GM12864 (cell line): ENCODE data around the gene GFOD1.

Experiments used
- DNase-seq: peaks from one replicate; pipeline ENCODE4 v3.0.0-alpha.2; 2011; ENCODE audit warnings: low read depth
- H3K4me3 ChIP-seq: 2 replicates; pipeline ENCODE4 v1.5.1; 2011; ENCODE audit warnings: mild to moderate bottlenecking, low read depth, low read length, control low read depth
- TF ChIP-seq, protein P1 (sequence below): IDR thresholded peaks from 2 replicates; pipeline ENCODE4 v1.5.1; 2011; ENCODE audit warnings: low read depth, mild to moderate bottlenecking, moderate library complexity, low read length, control low read depth, inconsistent platforms; ENCODE audit errors: missing control alignments

GFOD1 gene, protein sequence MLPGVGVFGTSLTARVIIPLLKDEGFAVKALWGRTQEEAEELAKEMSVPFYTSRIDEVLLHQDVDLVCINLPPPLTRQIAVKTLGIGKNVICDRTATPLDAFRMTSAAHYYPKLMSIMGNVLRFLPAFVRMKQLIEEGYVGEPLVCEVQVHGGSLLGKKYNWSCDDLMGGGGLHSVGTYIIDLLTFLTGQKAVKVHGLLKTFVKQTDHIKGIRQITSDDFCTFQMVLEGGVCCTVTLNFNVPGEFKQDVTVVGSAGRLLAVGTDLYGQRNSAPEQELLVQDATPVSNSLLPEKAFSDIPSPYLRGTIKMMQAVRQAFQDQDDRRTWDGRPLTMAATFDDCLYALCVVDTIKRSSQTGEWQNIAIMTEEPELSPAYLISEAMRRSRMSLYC

GRCh38 chr6:13487122-13488014 lies at the start of gene GFOD1:
TSS of gene GFOD1 (minus strand) at chr6:13487600. CDS start at chr6:13486890, 710 bp downstream.
- TF ChIP-seq, protein P1, sequence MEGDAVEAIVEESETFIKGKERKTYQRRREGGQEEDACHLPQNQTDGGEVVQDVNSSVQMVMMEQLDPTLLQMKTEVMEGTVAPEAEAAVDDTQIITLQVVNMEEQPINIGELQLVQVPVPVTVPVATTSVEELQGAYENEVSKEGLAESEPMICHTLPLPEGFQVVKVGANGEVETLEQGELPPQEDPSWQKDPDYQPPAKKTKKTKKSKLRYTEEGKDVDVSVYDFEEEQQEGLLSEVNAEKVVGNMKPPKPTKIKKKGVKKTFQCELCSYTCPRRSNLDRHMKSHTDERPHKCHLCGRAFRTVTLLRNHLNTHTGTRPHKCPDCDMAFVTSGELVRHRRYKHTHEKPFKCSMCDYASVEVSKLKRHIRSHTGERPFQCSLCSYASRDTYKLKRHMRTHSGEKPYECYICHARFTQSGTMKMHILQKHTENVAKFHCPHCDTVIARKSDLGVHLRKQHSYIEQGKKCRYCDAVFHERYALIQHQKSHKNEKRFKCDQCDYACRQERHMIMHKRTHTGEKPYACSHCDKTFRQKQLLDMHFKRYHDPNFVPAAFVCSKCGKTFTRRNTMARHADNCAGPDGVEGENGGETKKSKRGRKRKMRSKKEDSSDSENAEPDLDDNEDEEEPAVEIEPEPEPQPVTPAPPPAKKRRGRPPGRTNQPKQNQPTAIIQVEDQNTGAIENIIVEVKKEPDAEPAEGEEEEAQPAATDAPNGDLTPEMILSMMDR: peak; percentile 4
- DNase-seq: no peak
- peak within 1 kb of the TSS; percentile 82 for H3K4me3 ChIP-seq

DNA sequence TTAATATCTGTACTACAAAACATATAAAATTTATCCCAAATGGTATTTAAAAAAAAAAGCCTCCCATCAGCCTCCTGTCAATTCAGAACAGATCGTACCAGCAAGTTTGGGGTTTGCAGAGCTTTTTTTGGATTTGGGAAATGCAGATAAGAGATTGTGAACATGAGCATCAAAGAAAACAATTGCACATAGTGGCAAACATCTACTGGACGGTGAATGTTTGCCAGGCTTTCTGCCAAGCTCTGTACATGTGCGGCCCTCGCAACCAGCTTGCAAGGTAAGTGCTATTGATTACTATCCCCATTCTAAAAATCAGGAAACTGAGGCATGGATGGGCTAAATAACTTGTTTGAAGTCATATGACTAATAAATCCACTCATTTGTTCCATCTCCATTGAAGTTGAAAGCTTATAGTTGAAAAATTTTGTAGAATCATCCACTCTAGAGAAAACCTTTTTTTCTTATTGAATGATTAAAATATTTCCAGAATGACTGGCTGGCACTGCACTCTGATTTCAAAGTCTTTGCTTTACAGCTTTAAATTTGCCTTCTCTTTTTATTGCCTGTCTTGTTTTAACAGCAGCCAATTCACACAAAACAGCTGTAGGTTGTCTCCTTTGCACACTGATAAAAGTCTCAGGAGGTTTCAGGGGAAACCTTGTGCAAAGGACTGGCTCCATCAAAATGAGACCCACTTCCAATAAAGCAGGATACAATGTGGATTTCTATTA lies 49.6 kb upstream of the GFOD1 start:
- DNase-seq: no peak
- TF ChIP-seq, protein P1: no peak
- no peak overlapping the region for H3K4me3 ChIP-seq

- H3K4me3 ChIP-seq: no peak overlapping the region
- DNase-seq: no peak
- TF ChIP-seq, protein P1: no peak
Observed at GRCh38 chr6:13535306-13535705, 47.9 kb upstream of the GFOD1 start.

DNA sequence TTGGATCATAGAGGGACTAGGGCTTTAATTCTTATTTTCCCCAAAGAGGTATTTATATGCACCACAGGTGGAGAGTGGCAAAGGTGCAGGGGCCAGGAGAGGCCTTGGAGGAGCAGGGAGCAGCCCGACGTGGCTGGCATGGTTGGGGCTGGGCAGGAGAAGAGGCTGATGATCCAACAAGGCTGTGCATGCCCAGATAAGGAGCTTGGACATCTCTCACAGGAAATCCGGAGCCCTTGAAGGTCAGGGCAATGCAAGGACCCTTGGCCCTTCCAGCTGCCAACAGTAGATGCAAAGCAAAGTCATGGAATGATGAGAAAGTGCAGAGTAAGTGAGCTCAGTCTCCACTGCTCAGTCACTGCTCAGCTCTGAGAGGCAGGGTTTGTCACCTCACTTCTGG lies 47.1 kb upstream of the GFOD1 start:
- TF ChIP-seq, protein P1: no peak
- H3K4me3 ChIP-seq: no peak overlapping the region
- no peak for DNase-seq

GRCh38 chr6:13531956-13532355 lies 44.6 kb upstream of the GFOD1 start:
- TF ChIP-seq, protein P1: no peak
- DNase-seq: no peak
- no peak overlapping the region for H3K4me3 ChIP-seq

GRCh38 chr6:13528777-13529343 lies 41.5 kb upstream of the GFOD1 start:
- DNase-seq: no peak
- TF ChIP-seq, protein P1: no peak
- H3K4me3 ChIP-seq: no peak overlapping the region
